Measurements from ENCODE around the gene ATF4. TPM values are rescaled to one million over a fixed set of nuclear protein-coding genes. Genes with fewer than 3 reads are reported as not detected.

Gene ATF4
- total RNA-seq, 1 experiment from 2014 or later, result 372 TPM

DNA sequence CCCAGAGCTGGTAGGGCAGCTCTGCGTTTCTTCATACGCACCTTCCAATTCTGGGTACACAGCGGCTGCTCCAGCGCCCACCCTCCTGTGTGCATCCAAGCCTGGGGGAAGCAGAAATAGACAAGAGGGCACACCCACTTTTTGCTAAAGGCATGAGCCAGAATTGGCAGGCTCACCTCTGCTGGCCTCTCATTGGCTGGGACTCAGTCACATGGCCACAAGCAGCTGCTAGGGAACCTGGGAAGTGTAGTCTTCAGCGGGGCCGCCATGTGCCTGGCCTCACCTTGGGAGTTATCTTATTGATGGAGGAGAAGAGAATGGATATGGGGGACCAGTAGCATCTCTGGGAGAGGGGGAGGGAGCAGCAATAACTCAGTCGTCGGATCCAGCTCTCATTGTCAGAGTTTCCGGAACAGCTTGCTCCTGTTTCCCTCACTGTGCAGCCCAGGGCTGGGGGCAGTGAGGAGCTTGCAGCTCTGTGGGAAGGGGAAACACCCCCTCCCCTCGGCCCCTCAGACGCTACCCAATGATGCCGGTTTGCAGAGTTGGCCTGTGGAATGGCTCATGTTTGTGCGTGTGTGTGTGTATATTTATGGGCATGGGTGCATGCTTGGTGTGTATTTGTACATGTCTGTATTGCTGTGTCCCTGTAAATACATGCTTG, 30.1 kb upstream of the ATF4 start:
- Mint-ChIP-seq H3K9me3 (ENCODE audit: low read depth, unreplicated experiment) (no peaks in the 10 kb centered on the region), H3K36me3 (ENCODE audit: insufficient read depth, unreplicated experiment) (peaks cover 9% of the 10 kb centered on the region), H3K27me3 (ENCODE audit: unreplicated experiment) (no peaks in the 10 kb centered on the region), H3K4me1 (ENCODE audit: low read depth, unreplicated experiment) (peaks cover 18% of the 10 kb centered on the region), H3K4me3 (ENCODE audit: low read depth, unreplicated experiment) (no peak overlapping the region), H3K27ac (ENCODE audit: unreplicated experiment) (no peak overlapping the region)
- CTCF ChIA-PET, result interaction anchor here (0.5 to 1.5 kb wide), 3 partner anchors 12 to 112 kb away, joined by 3 to 6 read pairs (median 3); partner anchors contain the start of gene MIEF1
- no peak for TF ChIP-seq CTCF (IDR thresholded peaks at IDR 0.05; ENCODE audit: unreplicated experiment)
- DNase-seq, result peak; percentile 74
- intact Hi-C loops (cut with micrococcal nuclease; ENCODE audit: unreplicated experiment), result no loop called here
- TSS peak; percentile 11 for BruUV-seq (replicated peaks)

- intact Hi-C loops (cut with micrococcal nuclease; ENCODE audit: unreplicated experiment), result no loop called here
- Mint-ChIP-seq H3K36me3 (ENCODE audit: insufficient read depth, unreplicated experiment) (peaks cover 9% of the 10 kb centered on the region), H3K4me1 (ENCODE audit: low read depth, unreplicated experiment) (peaks cover 19% of the 10 kb centered on the region), H3K4me3 (ENCODE audit: low read depth, unreplicated experiment) (no peak overlapping the region), H3K9me3 (ENCODE audit: low read depth, unreplicated experiment) (no peaks in the 10 kb centered on the region), H3K27me3 (ENCODE audit: unreplicated experiment) (no peaks in the 10 kb centered on the region), H3K27ac (ENCODE audit: unreplicated experiment) (peak overlapping the region; percentile 8)
- BruUV-seq (replicated peaks), result no TSS peak
- CTCF ChIA-PET, result interaction anchor here (1.2 to 1.5 kb wide), 2 partner anchors 11 to 19 kb away, joined by 3 to 6 read pairs; partner anchors contain the start of gene MIEF1
- no peak for DNase-seq
- TF ChIP-seq CTCF (IDR thresholded peaks at IDR 0.05; ENCODE audit: unreplicated experiment), result no peak
These were observed 29.2 kb upstream of the ATF4 start for GRCh38 chr22:39490966-39491680.

- intact Hi-C loops (cut with micrococcal nuclease; ENCODE audit: unreplicated experiment), result no loop called here
- no peak for DNase-seq
- Mint-ChIP-seq H3K36me3 (ENCODE audit: insufficient read depth, unreplicated experiment) (peaks cover 9% of the 10 kb centered on the region), H3K27ac (ENCODE audit: unreplicated experiment) (peak overlapping the region; percentile 8), H3K9me3 (ENCODE audit: low read depth, unreplicated experiment) (no peaks in the 10 kb centered on the region), H3K4me3 (ENCODE audit: low read depth, unreplicated experiment) (no peak overlapping the region), H3K27me3 (ENCODE audit: unreplicated experiment) (no peaks in the 10 kb centered on the region), H3K4me1 (ENCODE audit: low read depth, unreplicated experiment) (peaks cover 19% of the 10 kb centered on the region)
- no peak for TF ChIP-seq CTCF (IDR thresholded peaks at IDR 0.05; ENCODE audit: unreplicated experiment)
- no TSS peak for BruUV-seq (replicated peaks)
- CTCF ChIA-PET, result interaction anchor here (1.1 to 1.6 kb wide), 2 partner anchors 10 to 18 kb away, joined by 3 read pairs; partner anchors contain the start of gene MIEF1
These were observed 28.7 kb upstream of the ATF4 start for GRCh38 chr22:39491696-39492095.

GRCh38 chr22:39492186-39492585, 28.2 kb upstream of the ATF4 start:
- Mint-ChIP-seq H3K36me3 (ENCODE audit: insufficient read depth, unreplicated experiment) (peaks cover 9% of the 10 kb centered on the region), H3K4me3 (ENCODE audit: low read depth, unreplicated experiment) (no peak overlapping the region), H3K4me1 (ENCODE audit: low read depth, unreplicated experiment) (peaks cover 19% of the 10 kb centered on the region), H3K9me3 (ENCODE audit: low read depth, unreplicated experiment) (no peaks in the 10 kb centered on the region), H3K27me3 (ENCODE audit: unreplicated experiment) (no peaks in the 10 kb centered on the region), H3K27ac (ENCODE audit: unreplicated experiment) (no peak overlapping the region)
- TF ChIP-seq CTCF (IDR thresholded peaks at IDR 0.05; ENCODE audit: unreplicated experiment), result no peak
- no peak for DNase-seq
- CTCF ChIA-PET, result interaction anchor here (1.1 to 1.6 kb wide), 2 partner anchors 10 to 19 kb away, joined by 3 read pairs; partner anchors contain the start of gene MIEF1
- BruUV-seq (replicated peaks), result no TSS peak
- intact Hi-C loops (cut with micrococcal nuclease; ENCODE audit: unreplicated experiment), result no loop called here

All from Calu3 (cell line).